ENCODE data around the gene LUC7L3. TPM values are rescaled to one million over a fixed set of nuclear protein-coding genes. Genes with fewer than 3 reads are reported as not detected.
A peak's percentile ranks its signal among the peaks of the same experiment; 100 is the strongest.

LUC7L3 gene
- total RNA-seq, 2 donors from 2014 or later, result 122 to 169 TPM

DNA sequence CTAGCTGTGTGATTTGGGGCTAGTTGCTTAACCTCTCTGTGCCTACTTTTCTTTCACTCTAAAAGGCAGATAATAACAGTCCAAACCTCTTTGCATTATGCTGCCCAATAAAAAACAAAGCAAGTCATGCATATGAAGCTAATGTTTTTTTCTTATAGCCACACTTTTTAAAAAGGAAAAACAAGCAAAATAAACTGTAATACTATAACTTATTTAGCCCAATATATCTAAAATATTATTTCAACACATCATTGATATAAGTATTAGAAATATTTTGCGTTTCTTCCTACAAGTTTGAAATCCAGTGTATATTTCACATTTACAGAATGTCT lies 34.1 kb upstream of the LUC7L3 start:
- H3K27me3 Mint-ChIP-seq (ENCODE audit: insufficient read depth), result no peaks in the 10 kb centered on the region
- TF ChIP-seq, protein P1, sequence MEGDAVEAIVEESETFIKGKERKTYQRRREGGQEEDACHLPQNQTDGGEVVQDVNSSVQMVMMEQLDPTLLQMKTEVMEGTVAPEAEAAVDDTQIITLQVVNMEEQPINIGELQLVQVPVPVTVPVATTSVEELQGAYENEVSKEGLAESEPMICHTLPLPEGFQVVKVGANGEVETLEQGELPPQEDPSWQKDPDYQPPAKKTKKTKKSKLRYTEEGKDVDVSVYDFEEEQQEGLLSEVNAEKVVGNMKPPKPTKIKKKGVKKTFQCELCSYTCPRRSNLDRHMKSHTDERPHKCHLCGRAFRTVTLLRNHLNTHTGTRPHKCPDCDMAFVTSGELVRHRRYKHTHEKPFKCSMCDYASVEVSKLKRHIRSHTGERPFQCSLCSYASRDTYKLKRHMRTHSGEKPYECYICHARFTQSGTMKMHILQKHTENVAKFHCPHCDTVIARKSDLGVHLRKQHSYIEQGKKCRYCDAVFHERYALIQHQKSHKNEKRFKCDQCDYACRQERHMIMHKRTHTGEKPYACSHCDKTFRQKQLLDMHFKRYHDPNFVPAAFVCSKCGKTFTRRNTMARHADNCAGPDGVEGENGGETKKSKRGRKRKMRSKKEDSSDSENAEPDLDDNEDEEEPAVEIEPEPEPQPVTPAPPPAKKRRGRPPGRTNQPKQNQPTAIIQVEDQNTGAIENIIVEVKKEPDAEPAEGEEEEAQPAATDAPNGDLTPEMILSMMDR (conservative IDR thresholded peaks at IDR 0.05), result no peak
- Histone ChIP-seq H3K27ac (ENCODE audit: low read depth, low read length) (no peak overlapping the region), H3K4me1 (ENCODE audit: control insufficient read depth, insufficient read depth, low read length) (peaks cover 8% of the 10 kb centered on the region), H3K9me3 (ENCODE audit: control insufficient read depth, low read length) (no peaks in the 10 kb centered on the region), H3K9ac (ENCODE audit: extremely low read depth, low read length, poor library complexity, severe bottlenecking) (no peak overlapping the region), H3K4me3 (ENCODE audit: low read length) (no peak overlapping the region), H3K27me3 (ENCODE audit: control insufficient read depth, insufficient read depth, low read length, poor library complexity, severe bottlenecking) (no peaks in the 10 kb centered on the region), H3K36me3 (ENCODE audit: control insufficient read depth, insufficient read depth, low read length) (no peaks in the 10 kb centered on the region)
- no peaks in the 10 kb centered on the region for H3K36me3 Mint-ChIP-seq (ENCODE audit: low read depth)
- 100% methylated on average over 1 of the region's 1 CpG; no CpG with 5 or more reads in 1 of the 2 experiments for WGBS, 2 experiments (ENCODE audit: insufficient coverage in 1 of 2, insufficient read length in 1 of 2)
- peaks cover 18% of the 10 kb centered on the region for H3K4me1 Mint-ChIP-seq
- no peak overlapping the region for H3K27ac Mint-ChIP-seq
- no peak overlapping the region for H3K4me3 Mint-ChIP-seq
- DNase-seq, result no peak
- no peaks in the 10 kb centered on the region for H3K9me3 Mint-ChIP-seq

DNA sequence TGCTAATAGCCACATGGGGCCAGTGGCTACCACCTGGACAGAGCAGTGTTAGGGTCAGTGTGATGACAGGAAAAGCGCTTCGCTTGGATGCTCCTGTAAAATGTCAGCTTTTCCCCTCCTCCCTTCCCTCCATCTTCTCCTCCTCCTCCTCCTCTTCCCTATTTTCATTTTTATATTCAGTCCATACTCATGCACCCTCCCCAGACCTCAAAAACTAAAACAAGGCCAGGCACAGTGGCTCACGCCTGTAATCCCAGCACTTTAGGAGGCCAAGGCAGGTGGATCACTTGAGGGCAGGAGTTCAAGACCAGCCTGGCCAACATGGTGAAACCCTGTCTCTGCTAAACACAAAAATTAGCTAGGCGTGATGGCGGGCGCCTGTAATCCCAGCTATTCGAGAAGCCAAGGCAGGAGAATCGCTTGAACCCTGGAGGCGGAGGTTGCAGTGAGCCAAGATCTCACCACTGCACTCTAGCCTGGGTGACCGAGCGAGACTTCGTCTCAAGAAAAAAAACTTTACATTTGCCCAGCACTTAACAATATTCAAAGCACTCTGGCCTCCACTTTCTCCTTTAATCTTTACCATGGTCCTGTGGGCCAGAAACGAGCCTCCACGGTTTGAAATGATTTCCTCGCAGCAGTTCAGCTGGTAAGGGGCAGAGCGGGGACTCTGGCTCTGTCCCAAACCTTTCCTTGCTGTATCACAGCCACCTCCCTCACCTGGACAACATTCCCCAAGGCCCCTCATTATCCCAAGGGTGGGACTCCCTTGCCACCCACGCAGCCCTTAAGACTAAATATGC lies 33.5 kb upstream of the LUC7L3 start:
- WGBS, 2 experiments (ENCODE audit: insufficient coverage in 1 of 2, insufficient read length in 1 of 2), result 90 to 93% methylated on average over 16 to 17 of the region's 17 CpGs
- H3K4me3 Mint-ChIP-seq, result no peak overlapping the region
- TF ChIP-seq, protein P1 (conservative IDR thresholded peaks at IDR 0.05), result no peak
- no peaks in the 10 kb centered on the region for H3K9me3 ChIP-seq (ENCODE audit: control insufficient read depth, low read length)
- H3K4me3 ChIP-seq (ENCODE audit: low read length), result no peak overlapping the region
- no peaks in the 10 kb centered on the region for H3K9me3 Mint-ChIP-seq
- no peak for DNase-seq
- H3K36me3 Mint-ChIP-seq (ENCODE audit: low read depth), result no peaks in the 10 kb centered on the region
- no peaks in the 10 kb centered on the region for H3K27me3 ChIP-seq (ENCODE audit: control insufficient read depth, insufficient read depth, low read length, poor library complexity, severe bottlenecking)
- H3K9ac ChIP-seq (ENCODE audit: extremely low read depth, low read length, poor library complexity, severe bottlenecking), result no peak overlapping the region
- peaks cover 18% of the 10 kb centered on the region for H3K4me1 Mint-ChIP-seq
- H3K4me1 ChIP-seq (ENCODE audit: control insufficient read depth, insufficient read depth, low read length), result peaks cover 8% of the 10 kb centered on the region
- H3K27me3 Mint-ChIP-seq (ENCODE audit: insufficient read depth), result no peaks in the 10 kb centered on the region
- H3K36me3 ChIP-seq (ENCODE audit: control insufficient read depth, insufficient read depth, low read length), result no peaks in the 10 kb centered on the region
- H3K27ac Mint-ChIP-seq, result peak overlapping the region; percentile 82
- no peak overlapping the region for H3K27ac ChIP-seq (ENCODE audit: low read depth, low read length)

DNA sequence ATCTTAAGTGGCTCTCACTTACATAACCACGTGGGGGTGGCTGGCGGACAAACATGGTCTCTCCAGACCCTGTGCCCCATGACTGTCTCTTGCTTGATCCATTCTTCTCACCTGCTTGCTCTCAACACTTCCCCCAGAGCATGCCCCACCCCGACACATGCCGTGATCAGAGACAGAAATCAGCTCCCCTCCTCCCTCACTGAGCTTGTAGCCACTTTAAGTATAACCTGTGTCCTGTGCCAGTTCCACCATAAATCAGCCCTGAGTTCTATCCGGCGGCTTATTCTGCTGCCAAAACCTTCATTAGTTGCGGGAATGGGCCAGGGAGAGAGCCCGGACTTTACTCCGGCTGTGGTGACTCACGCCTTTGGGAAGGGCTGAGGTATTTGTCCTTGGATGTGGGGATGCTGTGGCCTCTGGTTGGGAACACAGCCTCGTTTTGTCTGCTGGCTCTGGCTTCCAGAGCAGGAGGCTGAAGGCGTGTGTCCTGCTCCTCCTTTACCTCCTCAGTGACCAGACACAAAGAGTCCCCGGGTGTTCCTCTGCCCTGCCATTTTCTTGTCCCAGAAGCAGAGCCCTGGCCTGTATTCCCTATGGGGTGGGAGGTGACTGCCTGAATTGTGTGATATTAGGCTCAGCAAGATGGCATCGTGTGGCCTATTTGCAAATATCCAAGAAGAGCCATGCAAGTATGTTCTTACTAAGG lies 32.8 kb upstream of the LUC7L3 start:
- H3K36me3 Mint-ChIP-seq (ENCODE audit: low read depth), result no peaks in the 10 kb centered on the region
- peak; percentile 84 for DNase-seq
- no peaks in the 10 kb centered on the region for H3K9me3 Mint-ChIP-seq
- no peak overlapping the region for H3K4me3 Mint-ChIP-seq
- H3K9ac ChIP-seq (ENCODE audit: extremely low read depth, low read length, poor library complexity, severe bottlenecking), result no peak overlapping the region
- H3K9me3 ChIP-seq (ENCODE audit: control insufficient read depth, low read length), result no peaks in the 10 kb centered on the region
- H3K4me3 ChIP-seq (ENCODE audit: low read length), result no peak overlapping the region
- peaks cover 14% of the 10 kb centered on the region for H3K4me1 Mint-ChIP-seq
- H3K4me1 ChIP-seq (ENCODE audit: control insufficient read depth, insufficient read depth, low read length), result peaks cover 8% of the 10 kb centered on the region
- H3K27ac Mint-ChIP-seq, result peak overlapping the region; percentile 82
- no peaks in the 10 kb centered on the region for H3K36me3 ChIP-seq (ENCODE audit: control insufficient read depth, insufficient read depth, low read length)
- TF ChIP-seq, protein P1 (conservative IDR thresholded peaks at IDR 0.05), result no peak
- H3K27me3 ChIP-seq (ENCODE audit: control insufficient read depth, insufficient read depth, low read length, poor library complexity, severe bottlenecking), result no peaks in the 10 kb centered on the region
- WGBS, 2 experiments (ENCODE audit: insufficient coverage in 1 of 2, insufficient read length in 1 of 2), result 53 to 78% methylated on average over 8 to 14 of the region's 14 CpGs
- H3K27ac ChIP-seq (ENCODE audit: low read depth, low read length), result no peak overlapping the region
- H3K27me3 Mint-ChIP-seq (ENCODE audit: insufficient read depth), result no peaks in the 10 kb centered on the region

All from endodermal cell (in vitro differentiated cells).